ENCODE data around the gene JAG2. TPM values are rescaled to one million over a fixed set of nuclear protein-coding genes. Genes with fewer than 3 reads are reported as not detected.

The JAG2 gene
- total RNA-seq, 4 donors from 2014 or later, result 5.0 to 19.0 (median 13.9) TPM

- no peak overlapping the region for H3K27ac ChIP-seq (replicated peaks in 1 of 4)
- intact Hi-C loops (cut with DNase I), result no loop called here
These were observed 13.9 kb upstream of the JAG2 start for GRCh38 chr14:105182296-105183020.

GRCh38 chr14:105181549-105182295, 13.1 kb upstream of the JAG2 start:
- Histone ChIP-seq H3K27ac (replicated peaks in 1 of 4) (peak overlapping the region in 1 of 4 donors; percentile 7), H3K27me3 (peaks cover 0 to 15% (median 0%) of the 10 kb centered on the region in 4 donors), H3K4me1 (peaks cover 14 to 32% (median 25%) of the 10 kb centered on the region in 4 donors), H3K4me3 (peak overlapping the region; percentile 55 to 87 (median 60)), H3K36me3 (no peaks in the 10 kb centered on the region), H3K9me3 (no peaks in the 10 kb centered on the region)
- no peak for DNase-seq (ENCODE audit: extremely low spot score)
- WGBS, result 58% methylated on average over 15 of the region's 21 CpGs
- intact Hi-C loops (cut with DNase I), result no loop called here
- no peak for TF ChIP-seq POLR2A (IDR thresholded peaks at IDR 0.05; ENCODE audit: low read depth)
- no peak for TF ChIP-seq EP300 (IDR thresholded peaks at IDR 0.05)
- no peak for TF ChIP-seq POLR2AphosphoS5 (IDR thresholded peaks at IDR 0.05)
- no peak for TF ChIP-seq CTCF (IDR thresholded peaks at IDR 0.05)

More at GRCh38 chr14:105182296-105183020, 13.9 kb upstream of the JAG2 start:
- no peak for DNase-seq (ENCODE audit: extremely low spot score)
- H3K4me1 ChIP-seq, result peaks cover 14 to 32% (median 25%) of the 10 kb centered on the region in 4 donors
- no peaks in the 10 kb centered on the region for H3K9me3 ChIP-seq
- no peak for TF ChIP-seq POLR2A (IDR thresholded peaks at IDR 0.05; ENCODE audit: low read depth)
- no peak for TF ChIP-seq POLR2AphosphoS5 (IDR thresholded peaks at IDR 0.05)
- no peak for TF ChIP-seq EP300 (IDR thresholded peaks at IDR 0.05)
- no peak for TF ChIP-seq CTCF (IDR thresholded peaks at IDR 0.05)
- peaks cover 0 to 21% (median 0%) of the 10 kb centered on the region in 4 donors for H3K27me3 ChIP-seq
- WGBS, result 71% methylated on average over 14 of the region's 25 CpGs
- no peak overlapping the region for H3K4me3 ChIP-seq
- no peaks in the 10 kb centered on the region for H3K36me3 ChIP-seq

- WGBS, result 4% methylated on average over 39 of the region's 106 CpGs
- no peak for DNase-seq (ENCODE audit: extremely low spot score)
- intact Hi-C loops (cut with DNase I), result no loop called here
- Histone ChIP-seq H3K36me3 (no peaks in the 10 kb centered on the region), H3K9me3 (no peaks in the 10 kb centered on the region), H3K27ac (replicated peaks in 1 of 4) (peak within 1 kb of the TSS in 2 of 4 donors; percentile 7 to 23), H3K4me1 (peaks cover 14 to 32% (median 25%) of the 10 kb centered on the region in 4 donors), H3K27me3 (peaks cover 0 to 14% (median 0%) of the 10 kb centered on the region in 4 donors), H3K4me3 (peak within 1 kb of the TSS; percentile 55 to 87 (median 60))
- peak in 1 of 2 donors; percentile 14 for TF ChIP-seq POLR2AphosphoS5 (IDR thresholded peaks at IDR 0.05)
- no peak for TF ChIP-seq CTCF (IDR thresholded peaks at IDR 0.05)
These were observed 12.3 kb upstream of the JAG2 start, which contains the start of gene NUDT14 for GRCh38 chr14:105180592-105181548. NUDT14 (minus strand) TSS chr14:105181312; CDS start chr14:105181209, 103 bp downstream.

- peaks cover 0 to 7% (median 0%) of the 10 kb centered on the region in 4 donors for H3K27me3 ChIP-seq
- H3K9me3 ChIP-seq, result no peaks in the 10 kb centered on the region
- H3K27ac ChIP-seq (replicated peaks in 1 of 4), result no peak overlapping the region
- H3K36me3 ChIP-seq, result no peaks in the 10 kb centered on the region
- intact Hi-C loops (cut with DNase I), result no loop called here
- no peak overlapping the region for H3K4me3 ChIP-seq
- 90% methylated on average over 3 of the region's 13 CpGs for WGBS
- TF ChIP-seq CTCF (IDR thresholded peaks at IDR 0.05), result no peak
- no peak for TF ChIP-seq POLR2AphosphoS5 (IDR thresholded peaks at IDR 0.05)
- no peak for TF ChIP-seq POLR2A (IDR thresholded peaks at IDR 0.05; ENCODE audit: low read depth)
- no peak for TF ChIP-seq EP300 (IDR thresholded peaks at IDR 0.05)
- H3K4me1 ChIP-seq, result peaks cover 14 to 39% (median 30%) of the 10 kb centered on the region in 4 donors
- DNase-seq (ENCODE audit: extremely low spot score), result no peak
These were observed 10.6 kb upstream of the JAG2 start for GRCh38 chr14:105179191-105179590.
